HCT116 (cell line): ENCODE data around the gene DMKN. TPM values are rescaled to one million over a fixed set of nuclear protein-coding genes. Genes with fewer than 3 reads are reported as not detected.
A peak's percentile ranks its signal among the peaks of the same experiment; 100 is the strongest.

ENCODE experiments used
- ATAC-seq: fragments of 200-7000 bp; cut with Tn5 transposase; 2 replicates; pipeline ENCODE4 v1.9.1; 2020; ENCODE audit warnings: mild to moderate bottlenecking, moderate library complexity
- BruUV-seq: library from RNA; stranded (reverse); fragments of 400-500 nt; replicated peaks from 2 replicates; lab custom pipeline; 2021; lab: Mats Ljungman, UMichigan
- CTCF ChIA-PET: fragments of 300-600 bp; sonication (Branson Sonifier 250); formaldehyde crosslinking; loops from one replicate; lab custom pipeline; 2021; ENCODE audit warnings: antibody characterized with exemption; lab: Charles Lee
- POLR2A ChIA-PET: fragments of 300-600, 350-600 bp; sonication (Branson Sonifier 250); formaldehyde crosslinking; loops from one replicate; lab custom pipeline; 2021; ENCODE audit warnings: antibody characterized with exemption; lab: Charles Lee
- RAD21 ChIA-PET, 2 experiments: fragments of 300-600 bp; sonication (Branson Sonifier 250); formaldehyde crosslinking; loops; one replicate each; lab custom pipeline; 2023; ENCODE audit warnings: low total read pairs in 2 of 2; ENCODE audit not compliant: uncharacterized antibody in 2 of 2, unreplicated experiment in 2 of 2, low non-redundant PET in 1 of 2; lab: Charles Lee
- DNase-seq: peaks from one replicate; pipeline ENCODE4 v3.0.0-alpha.2; 2010; ENCODE audit warnings: low read depth, low spot score
- H2AFZ ChIP-seq: fragments of 200-600 bp; shearing (Covaris generic), sonication (generic); 2 replicates; pipeline ENCODE4 v1.6.1; 2017; ENCODE audit warnings: low read depth, mixed run types, mixed read lengths, antibody characterized with exemption, low read length; ENCODE audit not compliant: poor library complexity, severe bottlenecking
- H3K27ac ChIP-seq: 2 replicates; pipeline ENCODE4 v1.5.1; 2012; ENCODE audit warnings: low read depth, low read length
- H3K27me3 ChIP-seq: fragments of 200-600 bp; sonication (generic); 2 replicates; pipeline ENCODE4 v1.6.1; 2016; ENCODE audit warnings: mixed run types, low read length, mixed read lengths; ENCODE audit not compliant: insufficient read depth
- H3K36me3 ChIP-seq, 2 experiments: fragments of 200-500 bp in 1 of 2; fragments of 200-600 bp in 1 of 2; sonication (Bioruptor generic) in 1 of 2; sonication (generic) in 1 of 2; 2 replicates each; pipeline versions ENCODE4 v1.5.1 to v1.6.1; 2014 to 2016; ENCODE audit warnings: low read length in 2 of 2, inconsistent platforms in 1 of 2, mixed read lengths in 1 of 2, mixed run types in 1 of 2; ENCODE audit not compliant: insufficient read depth in 2 of 2, control insufficient read depth in 1 of 2
- H3K4me1 ChIP-seq, 2 experiments: fragments of 200-600 bp in 1 of 2; sonication (generic) in 1 of 2; 2 replicates each; pipeline versions ENCODE4 v1.5.1 to v1.6.1; 2012 to 2017; ENCODE audit warnings: low read length in 2 of 2, inconsistent platforms in 1 of 2, mild to moderate bottlenecking in 1 of 2, mixed read lengths in 1 of 2, mixed run types in 1 of 2, moderate library complexity in 1 of 2; ENCODE audit not compliant: insufficient read depth in 2 of 2, control insufficient read depth in 1 of 2
- H3K4me2 ChIP-seq: fragments of 200-600 bp; sonication (generic); 2 replicates; pipeline ENCODE4 v1.6.1; 2017; ENCODE audit warnings: mixed run types, low read length, mixed read lengths
- H3K4me3 ChIP-seq, 2 experiments: fragments of 200-600 bp in 1 of 2; sonication (generic) in 1 of 2; replicated peaks in 1 of 2; 2 replicates each; pipeline ENCODE4 v1.5.1; 2011 to 2016; ENCODE audit warnings: low read length in 2 of 2, control low read depth in 1 of 2, low read depth in 1 of 2, mild to moderate bottlenecking in 1 of 2, mixed read lengths in 1 of 2, mixed run types in 1 of 2
- H3K79me2 ChIP-seq: fragments of 200-600 bp; sonication (generic); 2 replicates; pipeline ENCODE4 v1.6.1; 2017; ENCODE audit warnings: mild to moderate bottlenecking, mixed run types, low read length, moderate library complexity, mixed read lengths; ENCODE audit not compliant: insufficient read depth
- H3K9ac ChIP-seq: fragments of 200-600 bp; sonication (generic); 2 replicates; pipeline ENCODE4 v1.6.1; 2016; ENCODE audit warnings: low read length, mixed read lengths
- H3K9me2 ChIP-seq: fragments of 200-600 bp; sonication (generic), shearing (Covaris generic); 2 replicates; pipeline ENCODE4 v1.6.1; 2017; ENCODE audit warnings: mixed run types, mild to moderate bottlenecking, moderate library complexity; ENCODE audit not compliant: insufficient read depth
- H3K9me3 ChIP-seq, 2 experiments: fragments of 200-500 bp in 1 of 2; fragments of 200-600 bp in 1 of 2; sonication (Bioruptor generic) in 1 of 2; sonication (generic) in 1 of 2; 2 replicates each; pipeline ENCODE4 v1.6.1; 2014 to 2017; ENCODE audit warnings: low read length in 2 of 2, mixed read lengths in 2 of 2, inconsistent platforms in 1 of 2, low read depth in 1 of 2, mild to moderate bottlenecking in 1 of 2, mixed run types in 1 of 2, moderate library complexity in 1 of 2; ENCODE audit not compliant: control insufficient read depth in 1 of 2, insufficient read depth in 1 of 2
- H4K20me1 ChIP-seq: fragments of 200-600 bp; sonication (generic), shearing (Covaris generic); 2 replicates; pipeline ENCODE4 v1.6.1; 2017; ENCODE audit warnings: mixed run types, mild to moderate bottlenecking, moderate library complexity; ENCODE audit not compliant: insufficient read depth
- CEBPB ChIP-seq: IDR thresholded peaks from 2 replicates; pipeline ENCODE4 v1.6.1; 2012; ENCODE audit warnings: low read depth
- EZH2 ChIP-seq: fragments of 200-600 bp; sonication (generic); IDR thresholded peaks from 2 replicates; pipeline ENCODE4 v1.6.1; 2017; ENCODE audit warnings: antibody characterized with exemption, mixed run types
- EZH2phosphoT487 ChIP-seq: fragments of 200-600 bp; IDR thresholded peaks from 2 replicates; pipeline ENCODE4 v1.6.1; 2018; ENCODE audit warnings: antibody characterized with exemption, borderline replicate concordance
- FOSL1 ChIP-seq: IDR thresholded peaks from 2 replicates; pipeline ENCODE4 v1.6.1; 2012; ENCODE audit warnings: low read depth
- JUND ChIP-seq: IDR thresholded peaks from 2 replicates; pipeline ENCODE4 v1.6.1; 2012
- POLR2AphosphoS5 ChIP-seq: IDR thresholded peaks from 2 replicates; pipeline ENCODE4 v1.6.1; 2011; ENCODE audit warnings: mild to moderate bottlenecking, low read depth, low read length, moderate library complexity
- SIN3A ChIP-seq: IDR thresholded peaks from 2 replicates; pipeline ENCODE4 v1.6.1; 2012; ENCODE audit warnings: low read depth
- SP1 ChIP-seq: IDR thresholded peaks from 2 replicates; pipeline ENCODE4 v1.6.1; 2012; ENCODE audit warnings: low read depth
- TCF7L2 ChIP-seq: IDR thresholded peaks from 2 replicates; pipeline ENCODE4 v1.7.0; 2011; ENCODE audit warnings: borderline replicate concordance, inconsistent platforms; ENCODE audit not compliant: insufficient read depth, insufficient read length; ENCODE audit errors: extremely low read depth
- YY1 ChIP-seq: IDR thresholded peaks from 2 replicates; pipeline ENCODE4 v1.6.1; 2011; ENCODE audit warnings: low read length, low read depth, moderate library complexity, mild to moderate bottlenecking; ENCODE audit not compliant: insufficient replicate concordance; ENCODE audit errors: extremely low read depth
- intact Hi-C: fragments of 100-400 bp; cut with micrococcal nuclease; formaldehyde crosslinking; loops from 2 replicates; pipeline ENCODE4 v1.10.0; 2022
- total RNA-seq: library from RNA; stranded (reverse); gene quantifications from one replicate; pipeline ENCODE4 v1.2.1, GENCODE V29; 2021; ENCODE audit not compliant: unreplicated experiment
- TF ChIP-seq, protein P1 (sequence below): IDR thresholded peaks from 2 replicates; pipeline ENCODE4 v1.6.1; 2012

DMKN gene
- total RNA-seq, 1 experiment from 2014 or later, result 246 TPM

DNA sequence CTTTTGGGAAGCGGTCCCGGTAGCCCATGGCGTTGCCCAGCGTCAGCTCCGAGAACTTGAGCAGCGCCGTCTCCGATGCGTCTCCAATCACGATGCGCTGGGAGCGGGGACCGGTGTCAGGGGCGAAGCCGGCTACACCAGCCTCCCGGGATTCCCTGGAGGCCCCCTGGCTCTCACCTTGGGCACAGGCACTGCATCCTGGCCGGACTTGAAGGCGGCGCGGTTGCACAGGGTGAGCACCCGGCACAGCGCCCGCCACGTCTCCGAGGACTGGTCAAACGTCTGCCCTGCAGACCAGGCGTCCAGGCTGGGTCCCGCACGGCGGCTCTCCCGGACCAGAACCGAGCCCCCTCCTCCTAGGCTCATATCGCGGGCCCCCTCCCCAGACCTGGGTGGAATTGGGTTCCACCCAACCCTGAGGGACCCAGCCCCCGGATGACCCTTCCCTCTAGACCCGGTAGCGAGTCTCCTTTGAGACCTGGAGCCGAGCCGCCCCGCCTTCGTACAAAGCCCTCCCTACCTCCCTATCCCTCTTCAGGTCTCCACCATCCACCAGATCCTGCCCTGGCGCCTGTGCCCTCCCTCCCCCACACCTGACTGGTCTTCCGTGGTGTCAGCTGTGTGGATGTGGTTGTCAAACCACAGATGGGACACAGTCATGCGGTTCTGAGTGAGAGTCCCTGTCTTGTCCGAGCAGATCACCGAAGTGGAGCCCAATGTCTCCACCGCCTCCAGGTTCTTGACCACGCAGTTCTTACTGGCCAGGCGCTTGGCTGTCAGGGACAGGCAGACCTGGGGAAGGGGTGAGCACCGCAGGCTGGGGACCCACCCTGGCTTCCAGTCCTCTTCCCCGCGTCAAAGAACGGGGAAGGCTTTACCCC, 45.2 kb upstream of the DMKN start:
- no peak overlapping the region for H3K27ac ChIP-seq
- peak overlapping the region in 1 of 2 experiments; percentile 53; a peak in 2 of 4 replicates for H3K4me3 ChIP-seq
- DNase-seq (no peak), ATAC-seq (no peak)
- H3K36me3 ChIP-seq, result no peaks in the 10 kb centered on the region
- H3K9ac ChIP-seq, result no peak overlapping the region
- peak overlapping the region; percentile 84 for H3K4me2 ChIP-seq
- RAD21 ChIA-PET, result interaction anchor here in 1 of 2 experiments (0.5 kb wide), 1 partner anchor 187 kb away, joined by 4 read pairs; the partner anchor contains the start of genes PSENEN and U2AF1L4
- CTCF ChIA-PET, result interaction anchor here (1.0 to 1.7 kb wide), 2 partner anchors 10 to 34 kb away, joined by 3 to 8 read pairs; no protein-coding TSS in a partner anchor
- intact Hi-C loops, result no loop called here
- H3K4me1 ChIP-seq, result peaks cover 0 to 12% of the 10 kb centered on the region in 2 experiments; a peak in 2 of 4 replicates
- H4K20me1 ChIP-seq, result no peaks in the 10 kb centered on the region
- no peaks in the 10 kb centered on the region for H3K79me2 ChIP-seq
- BruUV-seq, result no TSS peak
- POLR2A ChIA-PET, result no interaction called here
- H3K9me3 ChIP-seq, result no peaks in the 10 kb centered on the region
- no peak overlapping the region for H2AFZ ChIP-seq
- no peaks in the 10 kb centered on the region for H3K27me3 ChIP-seq
- H3K9me2 ChIP-seq, result no peaks in the 10 kb centered on the region
- TF ChIP-seq, protein P1, sequence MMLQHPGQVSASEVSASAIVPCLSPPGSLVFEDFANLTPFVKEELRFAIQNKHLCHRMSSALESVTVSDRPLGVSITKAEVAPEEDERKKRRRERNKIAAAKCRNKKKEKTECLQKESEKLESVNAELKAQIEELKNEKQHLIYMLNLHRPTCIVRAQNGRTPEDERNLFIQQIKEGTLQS, result no peak
- no peak for TF ChIP-seq SIN3A
- TF ChIP-seq SP1, result no peak
- no peak for TF ChIP-seq CEBPB
- no peak for TF ChIP-seq FOSL1
- TF ChIP-seq EZH2phosphoT487, result no peak
- TF ChIP-seq POLR2AphosphoS5, result no peak
- TF ChIP-seq EZH2, result no peak
- TF ChIP-seq JUND, result no peak
- TF ChIP-seq YY1, result no peak
- no peak for TF ChIP-seq TCF7L2
- TF ChIP-seq, all 23 proteins: peak for 0
